ENCODE data around the gene NFATC2. TPM values are rescaled to one million over a fixed set of nuclear protein-coding genes. Genes with fewer than 3 reads are reported as not detected.

The NFATC2 gene
- total RNA-seq, 1 donor = 0.36 TPM

- H3K36me3 ChIP-seq (ENCODE audit: insufficient read depth, low read length) = no peaks in the 10 kb centered on the region
- peak overlapping the region; percentile 91 for H3K27ac ChIP-seq (ENCODE audit: low read depth, low read length)
- H3K4me3 ChIP-seq (ENCODE audit: insufficient read depth, low read length) = peak overlapping the region; percentile 80
- H3K4me2 ChIP-seq (ENCODE audit: insufficient read depth, low read length) = peak overlapping the region; percentile 93
- DNase-seq (ENCODE audit: insufficient read length, low spot score, missing footprints) = peak; percentile 95
- TF ChIP-seq, protein P1, sequence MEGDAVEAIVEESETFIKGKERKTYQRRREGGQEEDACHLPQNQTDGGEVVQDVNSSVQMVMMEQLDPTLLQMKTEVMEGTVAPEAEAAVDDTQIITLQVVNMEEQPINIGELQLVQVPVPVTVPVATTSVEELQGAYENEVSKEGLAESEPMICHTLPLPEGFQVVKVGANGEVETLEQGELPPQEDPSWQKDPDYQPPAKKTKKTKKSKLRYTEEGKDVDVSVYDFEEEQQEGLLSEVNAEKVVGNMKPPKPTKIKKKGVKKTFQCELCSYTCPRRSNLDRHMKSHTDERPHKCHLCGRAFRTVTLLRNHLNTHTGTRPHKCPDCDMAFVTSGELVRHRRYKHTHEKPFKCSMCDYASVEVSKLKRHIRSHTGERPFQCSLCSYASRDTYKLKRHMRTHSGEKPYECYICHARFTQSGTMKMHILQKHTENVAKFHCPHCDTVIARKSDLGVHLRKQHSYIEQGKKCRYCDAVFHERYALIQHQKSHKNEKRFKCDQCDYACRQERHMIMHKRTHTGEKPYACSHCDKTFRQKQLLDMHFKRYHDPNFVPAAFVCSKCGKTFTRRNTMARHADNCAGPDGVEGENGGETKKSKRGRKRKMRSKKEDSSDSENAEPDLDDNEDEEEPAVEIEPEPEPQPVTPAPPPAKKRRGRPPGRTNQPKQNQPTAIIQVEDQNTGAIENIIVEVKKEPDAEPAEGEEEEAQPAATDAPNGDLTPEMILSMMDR (IDR thresholded peaks at IDR 0.05; ENCODE audit: extremely low read depth, low read depth, low read length) = no peak
- peak overlapping the region; percentile 69 for H2AFZ ChIP-seq (ENCODE audit: low read length)
- H4K20me1 ChIP-seq (ENCODE audit: insufficient read depth, low read length) = no peaks in the 10 kb centered on the region
- H3K9me3 ChIP-seq (ENCODE audit: low read depth, low read length) = no peaks in the 10 kb centered on the region
- H3K27me3 ChIP-seq (ENCODE audit: insufficient read depth, low read length) = peaks cover 13% of the 10 kb centered on the region
- H3K79me2 ChIP-seq (ENCODE audit: insufficient read depth, low read length) = no peaks in the 10 kb centered on the region
- peaks cover 44% of the 10 kb centered on the region for H3K4me1 ChIP-seq (ENCODE audit: insufficient read depth, low read length)
Observed at GRCh38 chr20:51562332-51563173, 20.0 kb upstream of the NFATC2 start.

- H3K9me3 ChIP-seq (ENCODE audit: low read depth, low read length) = no peaks in the 10 kb centered on the region
- H3K79me2 ChIP-seq (ENCODE audit: insufficient read depth, low read length) = no peaks in the 10 kb centered on the region
- H3K4me3 ChIP-seq (ENCODE audit: insufficient read depth, low read length) = peak overlapping the region; percentile 80
- DNase-seq (ENCODE audit: insufficient read length, low spot score, missing footprints) = peak; percentile 78
- H3K27me3 ChIP-seq (ENCODE audit: insufficient read depth, low read length) = peaks cover 13% of the 10 kb centered on the region
- no peaks in the 10 kb centered on the region for H4K20me1 ChIP-seq (ENCODE audit: insufficient read depth, low read length)
- H2AFZ ChIP-seq (ENCODE audit: low read length) = no peak overlapping the region
- TF ChIP-seq, protein P1 (IDR thresholded peaks at IDR 0.05; ENCODE audit: extremely low read depth, low read depth, low read length) = no peak
- H3K4me2 ChIP-seq (ENCODE audit: insufficient read depth, low read length) = peak overlapping the region; percentile 93
- no peaks in the 10 kb centered on the region for H3K36me3 ChIP-seq (ENCODE audit: insufficient read depth, low read length)
- H3K27ac ChIP-seq (ENCODE audit: low read depth, low read length) = peak overlapping the region; percentile 91
- peaks cover 44% of the 10 kb centered on the region for H3K4me1 ChIP-seq (ENCODE audit: insufficient read depth, low read length)
Observed at GRCh38 chr20:51562027-51562331, 19.5 kb upstream of the NFATC2 start.

GRCh38 chr20:51560550-51561307 lies 18.2 kb upstream of the NFATC2 start:
- peaks cover 13% of the 10 kb centered on the region for H3K27me3 ChIP-seq (ENCODE audit: insufficient read depth, low read length)
- H3K9me3 ChIP-seq (ENCODE audit: low read depth, low read length) = no peaks in the 10 kb centered on the region
- no peaks in the 10 kb centered on the region for H3K79me2 ChIP-seq (ENCODE audit: insufficient read depth, low read length)
- H3K27ac ChIP-seq (ENCODE audit: low read depth, low read length) = peak overlapping the region; percentile 12
- DNase-seq (ENCODE audit: insufficient read length, low spot score, missing footprints) = no peak
- peak overlapping the region; percentile 93 for H3K4me2 ChIP-seq (ENCODE audit: insufficient read depth, low read length)
- no peak overlapping the region for H2AFZ ChIP-seq (ENCODE audit: low read length)
- no peaks in the 10 kb centered on the region for H3K36me3 ChIP-seq (ENCODE audit: insufficient read depth, low read length)
- H3K4me3 ChIP-seq (ENCODE audit: insufficient read depth, low read length) = peak overlapping the region; percentile 80
- H4K20me1 ChIP-seq (ENCODE audit: insufficient read depth, low read length) = no peaks in the 10 kb centered on the region
- H3K4me1 ChIP-seq (ENCODE audit: insufficient read depth, low read length) = peaks cover 37% of the 10 kb centered on the region
- TF ChIP-seq, protein P1 (IDR thresholded peaks at IDR 0.05; ENCODE audit: extremely low read depth, low read depth, low read length) = no peak

DNA sequence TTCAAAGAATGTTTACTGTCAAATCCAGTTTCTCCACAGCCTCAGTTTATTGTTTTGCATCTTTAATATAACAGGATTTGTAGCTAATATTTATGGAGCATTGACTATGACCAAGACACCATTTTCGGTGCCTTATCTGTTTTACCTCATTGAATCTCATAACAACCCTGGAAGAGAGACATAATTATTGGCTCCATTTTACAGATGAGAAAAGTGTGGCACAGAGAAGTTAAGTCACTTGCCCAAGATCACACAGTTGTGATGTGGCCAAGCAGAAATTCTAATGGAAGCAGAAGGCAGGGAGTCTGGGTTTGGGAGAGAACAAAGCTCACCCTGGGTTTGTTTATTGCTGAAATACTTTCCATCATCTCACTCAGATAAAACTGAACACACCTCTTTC lies 17.5 kb upstream of the NFATC2 start:
- Histone ChIP-seq H4K20me1 (ENCODE audit: insufficient read depth, low read length) (no peaks in the 10 kb centered on the region), H3K4me1 (ENCODE audit: insufficient read depth, low read length) (peaks cover 33% of the 10 kb centered on the region), H3K27ac (ENCODE audit: low read depth, low read length) (no peak overlapping the region), H3K27me3 (ENCODE audit: insufficient read depth, low read length) (peaks cover 13% of the 10 kb centered on the region), H3K79me2 (ENCODE audit: insufficient read depth, low read length) (no peaks in the 10 kb centered on the region), H3K4me3 (ENCODE audit: insufficient read depth, low read length) (peak overlapping the region; percentile 80), H3K36me3 (ENCODE audit: insufficient read depth, low read length) (no peaks in the 10 kb centered on the region), H3K9me3 (ENCODE audit: low read depth, low read length) (no peaks in the 10 kb centered on the region), H3K4me2 (ENCODE audit: insufficient read depth, low read length) (peak overlapping the region; percentile 93), H2AFZ (ENCODE audit: low read length) (no peak overlapping the region)
- no peak for DNase-seq (ENCODE audit: insufficient read length, low spot score, missing footprints)
- TF ChIP-seq, protein P1 (IDR thresholded peaks at IDR 0.05; ENCODE audit: extremely low read depth, low read depth, low read length) = no peak
